BE2C (cell line): ENCODE results near the gene TRAF1.

Experiments used
- DNase-seq: peaks from one replicate; pipeline ENCODE4 v3.0.0-alpha.2; 2020
- H3K27me3 ChIP-seq: fragments of 250-450 bp; sonication (Bioruptor Pico); 2 replicates; pipeline ENCODE4 v1.5.1; 2020; ENCODE audit warnings: mild to moderate bottlenecking
- H3K36me3 ChIP-seq: fragments of 250-450 bp; sonication (Bioruptor Pico); 2 replicates; pipeline ENCODE4 v1.5.1; 2020; ENCODE audit warnings: mild to moderate bottlenecking
- H3K4me1 ChIP-seq: fragments of 250-450 bp; sonication (Bioruptor Pico); 2 replicates; pipeline ENCODE4 v1.5.1; 2020
- H3K4me3 ChIP-seq: 2 replicates; pipeline ENCODE4 v1.5.1; 2011; ENCODE audit warnings: low read depth, low read length
- H3K9me3 ChIP-seq: fragments of 250-450 bp; sonication (Bioruptor Pico); 2 replicates; pipeline ENCODE4 v1.5.1; 2020
- TF ChIP-seq, protein P1 (sequence below): IDR thresholded peaks from 2 replicates; pipeline ENCODE4 v1.5.1; 2012; ENCODE audit warnings: mild to moderate bottlenecking, low read depth, low read length

TRAF1 gene

GRCh38 chr9:120932086-120932823 is 5.7 kb upstream of the TRAF1 start:
- Histone ChIP-seq H3K4me3 (no peak overlapping the region), H3K9me3 (no peaks in the 10 kb centered on the region), H3K4me1 (peaks cover 22% of the 10 kb centered on the region)

DNA sequence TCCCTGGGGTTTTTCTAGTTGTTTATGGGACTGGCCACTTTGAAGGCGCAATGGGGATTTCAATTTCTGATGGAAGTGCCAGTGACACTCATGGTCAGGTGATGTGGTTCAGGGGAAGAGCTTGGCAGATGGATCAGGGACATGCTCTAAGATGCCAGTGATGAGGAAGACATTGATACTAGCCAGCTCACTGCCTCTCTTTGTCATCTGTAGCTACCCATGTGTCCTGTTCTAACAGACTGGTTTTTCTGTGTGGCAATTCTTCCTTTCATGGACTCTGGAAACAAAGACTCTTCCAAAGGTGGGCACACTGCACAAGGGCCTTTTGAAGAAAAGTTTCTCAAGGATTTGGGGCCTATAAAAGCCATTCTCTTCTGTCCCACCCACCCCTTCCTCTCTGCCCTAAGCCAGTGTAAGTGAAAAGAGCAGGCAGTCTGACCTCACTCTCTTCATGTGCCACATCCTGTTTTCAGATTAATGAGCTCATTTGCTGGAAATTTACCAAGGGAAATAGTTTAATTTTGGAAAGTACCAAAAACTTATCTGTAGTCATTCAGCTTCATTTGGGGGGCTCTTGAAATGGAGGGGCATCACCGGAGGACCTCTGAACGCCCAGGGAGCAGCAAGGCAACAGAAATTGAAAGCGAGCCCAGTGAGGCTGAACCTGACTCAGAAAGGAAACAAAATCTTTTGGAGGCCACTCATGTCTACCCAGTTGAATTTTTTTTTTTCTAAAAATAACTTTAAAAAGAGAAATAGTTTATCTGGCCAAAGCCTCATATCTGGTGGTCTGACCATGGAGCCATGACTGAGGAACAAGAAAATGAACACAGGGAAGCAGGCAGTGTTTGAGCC is 4.9 kb upstream of the TRAF1 start:
- Histone ChIP-seq H3K4me1 (peaks cover 22% of the 10 kb centered on the region), H3K27me3 (no peaks in the 10 kb centered on the region), H3K36me3 (no peaks in the 10 kb centered on the region), H3K9me3 (no peaks in the 10 kb centered on the region), H3K4me3 (no peak overlapping the region)
- no peak for DNase-seq
- TF ChIP-seq, protein P1, sequence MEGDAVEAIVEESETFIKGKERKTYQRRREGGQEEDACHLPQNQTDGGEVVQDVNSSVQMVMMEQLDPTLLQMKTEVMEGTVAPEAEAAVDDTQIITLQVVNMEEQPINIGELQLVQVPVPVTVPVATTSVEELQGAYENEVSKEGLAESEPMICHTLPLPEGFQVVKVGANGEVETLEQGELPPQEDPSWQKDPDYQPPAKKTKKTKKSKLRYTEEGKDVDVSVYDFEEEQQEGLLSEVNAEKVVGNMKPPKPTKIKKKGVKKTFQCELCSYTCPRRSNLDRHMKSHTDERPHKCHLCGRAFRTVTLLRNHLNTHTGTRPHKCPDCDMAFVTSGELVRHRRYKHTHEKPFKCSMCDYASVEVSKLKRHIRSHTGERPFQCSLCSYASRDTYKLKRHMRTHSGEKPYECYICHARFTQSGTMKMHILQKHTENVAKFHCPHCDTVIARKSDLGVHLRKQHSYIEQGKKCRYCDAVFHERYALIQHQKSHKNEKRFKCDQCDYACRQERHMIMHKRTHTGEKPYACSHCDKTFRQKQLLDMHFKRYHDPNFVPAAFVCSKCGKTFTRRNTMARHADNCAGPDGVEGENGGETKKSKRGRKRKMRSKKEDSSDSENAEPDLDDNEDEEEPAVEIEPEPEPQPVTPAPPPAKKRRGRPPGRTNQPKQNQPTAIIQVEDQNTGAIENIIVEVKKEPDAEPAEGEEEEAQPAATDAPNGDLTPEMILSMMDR = no peak

More at GRCh38 chr9:120932086-120932823, 5.7 kb upstream of the TRAF1 start:
- TF ChIP-seq, protein P1 = no peak
- no peak for DNase-seq
- no peaks in the 10 kb centered on the region for H3K27me3 ChIP-seq
- no peaks in the 10 kb centered on the region for H3K36me3 ChIP-seq

DNA sequence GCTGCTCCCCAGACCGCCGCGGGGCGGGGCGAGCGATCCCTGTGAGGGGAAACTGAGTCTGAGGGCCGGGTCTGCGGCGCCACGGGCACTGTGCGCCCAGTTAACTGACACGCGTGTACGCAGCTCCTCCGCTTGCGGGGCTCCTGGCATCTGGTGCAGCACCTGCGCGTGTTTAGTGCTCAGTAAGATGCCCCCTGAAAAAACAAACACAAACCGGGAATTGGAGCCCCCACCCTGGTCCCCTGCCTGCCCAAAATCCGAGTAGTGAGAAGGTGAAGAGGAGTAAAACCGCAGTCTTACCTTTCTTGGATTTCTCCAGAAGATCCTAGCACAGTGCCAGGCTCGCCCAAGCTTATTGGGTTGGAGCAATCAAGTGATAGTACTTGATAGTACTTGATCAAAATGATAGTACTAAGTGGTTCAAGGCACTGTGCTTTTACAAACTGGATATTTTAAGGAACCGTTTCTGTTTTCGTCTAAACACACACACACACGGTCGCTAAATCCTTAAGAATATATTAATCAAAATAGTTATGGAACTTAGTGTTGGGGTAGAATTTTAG is 2.7 kb upstream of the TRAF1 start:
- Histone ChIP-seq H3K36me3 (no peaks in the 10 kb centered on the region), H3K9me3 (no peaks in the 10 kb centered on the region), H3K27me3 (no peaks in the 10 kb centered on the region), H3K4me1 (peaks cover 10% of the 10 kb centered on the region), H3K4me3 (peak overlapping the region; percentile 66)
- no peak for DNase-seq
- TF ChIP-seq, protein P1 = no peak

DNA sequence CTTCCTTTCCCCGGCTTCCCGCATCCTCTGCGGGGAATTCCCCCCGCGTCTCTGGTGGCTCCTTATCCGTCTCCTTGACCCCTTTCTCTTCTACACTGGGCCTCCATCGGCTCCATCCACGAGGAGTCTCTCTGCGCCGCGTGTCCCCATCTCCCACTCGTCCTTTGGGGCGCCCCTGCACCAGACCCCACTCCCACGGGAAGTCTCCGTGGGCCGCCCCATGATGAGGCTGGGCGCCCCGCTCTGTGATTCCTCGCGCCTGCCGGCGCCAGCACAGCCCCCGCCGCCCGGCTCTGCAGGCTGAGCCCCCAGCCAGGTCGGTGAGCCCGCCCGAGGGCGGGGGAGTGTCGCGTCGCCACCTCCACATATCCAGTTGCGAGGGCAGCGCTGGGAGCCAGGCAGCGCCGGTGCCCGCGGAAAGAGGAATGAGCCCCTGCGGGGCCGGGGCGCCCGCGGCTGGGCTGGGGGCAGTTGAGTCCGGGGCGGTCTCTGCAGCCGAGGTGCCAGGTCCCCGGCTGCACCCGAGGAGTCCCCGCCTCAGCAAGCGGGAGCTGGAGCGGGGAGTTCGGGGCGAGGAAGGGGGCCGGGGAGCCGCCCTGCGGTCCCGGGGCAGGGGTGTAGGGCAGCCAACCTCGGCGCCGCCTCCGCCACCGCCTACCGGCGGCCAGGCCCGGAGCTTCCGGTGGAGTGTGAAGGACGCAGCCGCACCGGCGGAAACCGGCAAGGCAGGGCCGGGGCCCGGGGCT is 2.1 kb upstream of the TRAF1 start:
- Histone ChIP-seq H3K27me3 (no peaks in the 10 kb centered on the region), H3K4me3 (peak overlapping the region; percentile 66), H3K36me3 (no peaks in the 10 kb centered on the region), H3K9me3 (no peaks in the 10 kb centered on the region), H3K4me1 (peaks cover 10% of the 10 kb centered on the region)
- TF ChIP-seq, protein P1 = no peak
- DNase-seq = peak; percentile 75

DNA sequence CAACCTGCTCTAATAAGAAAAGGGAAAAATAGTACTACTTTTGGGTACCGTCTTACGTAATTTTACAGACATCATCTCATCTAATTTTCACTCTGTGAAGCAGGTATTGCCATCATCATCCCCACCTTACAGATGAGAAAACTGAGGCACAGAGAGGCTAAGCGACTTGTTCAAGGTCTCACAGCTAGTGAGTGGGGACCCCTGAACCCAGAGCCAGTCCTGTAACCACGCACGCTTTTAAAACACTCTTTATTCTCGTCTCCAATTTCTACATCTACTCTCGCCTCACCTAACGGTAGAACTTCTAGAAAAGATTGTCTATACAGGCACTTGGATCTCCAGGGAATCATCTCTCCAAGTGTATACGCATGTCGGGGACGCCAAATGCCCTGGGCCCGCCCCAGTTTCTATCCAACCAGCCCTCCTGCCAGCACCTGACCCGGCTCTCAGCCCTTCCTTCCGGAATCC is 1.5 kb upstream of the TRAF1 start:
- peaks cover 10% of the 10 kb centered on the region for H3K4me1 ChIP-seq
- no peaks in the 10 kb centered on the region for H3K27me3 ChIP-seq
- TF ChIP-seq, protein P1 = no peak
- DNase-seq = no peak
- H3K36me3 ChIP-seq = no peaks in the 10 kb centered on the region
- peak overlapping the region; percentile 66; the same call in 1 of the 2 replicates for H3K4me3 ChIP-seq
- no peaks in the 10 kb centered on the region for H3K9me3 ChIP-seq
